Panc1 (cell line): Measurements from ENCODE around the gene MAPT. TPM values are rescaled to one million over a fixed set of nuclear protein-coding genes. Genes with fewer than 3 reads are reported as not detected.

Experiments
- ATAC-seq: fragments of 200-7000 bp; cut with Tn5 transposase; 2 replicates; pipeline ENCODE4 v1.9.1; 2020; ENCODE audit warnings: mild to moderate bottlenecking, moderate library complexity
- BruUV-seq: library from RNA; stranded (reverse); fragments of 400-500 nt; replicated peaks from 2 replicates; lab custom pipeline; 2021; lab: Mats Ljungman, UMichigan
- CTCF ChIA-PET: fragments of 300-600 bp; sonication (Branson Sonifier 250); formaldehyde crosslinking; loops from one replicate; lab custom pipeline; 2022; ENCODE audit warnings: antibody characterized with exemption; lab: Charles Lee
- POLR2A ChIA-PET: fragments of 300-600 bp; sonication (Branson Sonifier 250); formaldehyde crosslinking; loops from one replicate; lab custom pipeline; 2022; ENCODE audit warnings: antibody characterized with exemption; lab: Charles Lee
- DNase-seq: peaks from one replicate; pipeline ENCODE4 v3.0.0-alpha.2; 2010; ENCODE audit warnings: low read depth, low spot score
- H3K27ac ChIP-seq: 2 replicates; pipeline ENCODE4 v1.5.1; 2011; ENCODE audit warnings: mild to moderate bottlenecking, low read length, inconsistent platforms
- H3K27me3 ChIP-seq: fragments of 200-500 bp; sonication (Bioruptor generic); 2 replicates; pipeline ENCODE4 v1.6.0; 2014; ENCODE audit warnings: low read length, inconsistent platforms; ENCODE audit not compliant: control insufficient read depth, insufficient read depth
- H3K36me3 ChIP-seq: fragments of 200-500 bp; sonication (Bioruptor generic); 2 replicates; pipeline ENCODE4 v1.5.1; 2014; ENCODE audit warnings: inconsistent platforms, mild to moderate bottlenecking, low read length, moderate library complexity; ENCODE audit not compliant: control insufficient read depth, insufficient read depth
- H3K4me1 ChIP-seq: 2 replicates; pipeline ENCODE4 v1.5.1; 2011; ENCODE audit warnings: inconsistent platforms, mild to moderate bottlenecking, low read length, moderate library complexity; ENCODE audit not compliant: control insufficient read depth, insufficient read depth
- H3K4me3 ChIP-seq, 2 experiments: 2 replicates each; pipeline ENCODE4 v1.5.1; 2011 to 2012; ENCODE audit warnings: low read depth in 2 of 2, low read length in 2 of 2, mild to moderate bottlenecking in 2 of 2, inconsistent platforms in 1 of 2, moderate library complexity in 1 of 2
- H3K9me3 ChIP-seq: fragments of 200-500 bp; sonication (Bioruptor generic); 2 replicates; pipeline ENCODE4 v1.5.1; 2014; ENCODE audit warnings: low read depth, mild to moderate bottlenecking, inconsistent platforms, low read length, moderate library complexity; ENCODE audit not compliant: control insufficient read depth, insufficient read depth
- POLR2AphosphoS5 ChIP-seq: IDR thresholded peaks from 2 replicates; pipeline ENCODE4 v1.6.1; 2012; ENCODE audit warnings: mild to moderate bottlenecking, low read depth, low read length, moderate library complexity
- REST ChIP-seq, 2 experiments: IDR thresholded peaks; 2 replicates each; pipeline ENCODE4 v1.6.1; 2011 to 2012; ENCODE audit warnings: low read depth in 2 of 2, control low read depth in 1 of 2, low read length in 1 of 2, mild to moderate bottlenecking in 1 of 2, moderate library complexity in 1 of 2; ENCODE audit not compliant: insufficient read depth in 1 of 2
- SIN3A ChIP-seq: IDR thresholded peaks from 2 replicates; pipeline ENCODE4 v1.6.1; 2012; ENCODE audit warnings: low read depth, mild to moderate bottlenecking, low read length, moderate library complexity, borderline replicate concordance; ENCODE audit not compliant: insufficient read depth
- TCF7L2 ChIP-seq: IDR thresholded peaks from 2 replicates; pipeline ENCODE4 v1.6.1; 2011; ENCODE audit warnings: mild to moderate bottlenecking, low read depth, low read length, inconsistent platforms
- in situ Hi-C: cut with HindIII; loops from 2 replicates; pipeline ENCODE4 v1.10.0; 2016; ENCODE audit warnings: low sequenced_read_pairs, low pct_unique_long_range_greater_than_20kb
- intact Hi-C: fragments of 100-400 bp; cut with micrococcal nuclease; formaldehyde crosslinking; loops from one replicate; pipeline ENCODE4 v1.10.0; 2022; ENCODE audit not compliant: unreplicated experiment
- total RNA-seq: library from RNA; stranded (reverse); gene quantifications from one replicate; pipeline ENCODE4 v1.2.1, GENCODE V29; 2021; ENCODE audit not compliant: unreplicated experiment
- TF ChIP-seq, protein P1 (sequence below): fragments of 450-650 bp; IDR thresholded peaks from 2 replicates; pipeline ENCODE4 v1.5.1; 2017; ENCODE audit warnings: mild to moderate bottlenecking

The MAPT gene
- total RNA-seq, 1 experiment from 2014 or later, result 0.59 TPM

DNA sequence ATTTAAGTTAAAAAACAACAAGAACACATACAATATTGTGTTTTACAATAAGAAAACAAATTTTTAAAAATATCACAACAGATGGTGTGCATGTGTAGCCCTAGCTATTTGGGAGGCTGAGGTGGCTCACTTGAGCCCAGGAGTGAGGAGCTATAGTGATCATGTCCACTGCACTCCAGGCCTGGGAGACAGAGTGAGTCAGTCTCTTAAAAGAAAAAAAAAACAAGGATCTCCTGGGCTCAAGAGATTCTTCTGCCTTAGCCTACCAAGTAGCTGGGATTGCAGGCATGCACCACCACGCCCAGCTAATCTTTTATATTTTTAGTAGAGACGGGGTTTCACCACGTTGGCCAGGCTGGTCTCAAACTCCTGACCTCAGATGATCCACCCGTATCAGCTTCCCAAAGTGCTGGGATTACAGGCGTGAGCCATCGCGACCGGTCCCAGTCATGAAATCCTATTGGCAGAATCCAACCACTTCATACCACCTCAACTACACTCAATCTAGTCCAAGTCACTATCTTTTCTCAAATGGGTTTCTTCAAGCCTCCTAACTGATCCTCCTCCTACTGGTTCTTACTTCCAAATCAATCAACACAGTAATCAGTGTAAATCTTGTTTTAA lies 159.7 kb downstream of the MAPT start:
- H3K36me3 ChIP-seq, result no peaks in the 10 kb centered on the region
- intact Hi-C loops, result no loop called here
- in situ Hi-C loops, result no loop called here
- no peaks in the 10 kb centered on the region for H3K27me3 ChIP-seq
- POLR2A ChIA-PET, result no interaction called here
- no peak for ATAC-seq
- no peaks in the 10 kb centered on the region for H3K4me1 ChIP-seq
- CTCF ChIA-PET, result interaction anchor here (0.7 kb wide), 1 partner anchor 159 kb away, joined by 3 read pairs; no protein-coding TSS in a partner anchor
- no peak overlapping the region for H3K27ac ChIP-seq
- no peaks in the 10 kb centered on the region for H3K9me3 ChIP-seq
- DNase-seq, result no peak
- H3K4me3 ChIP-seq, result no peak overlapping the region
- no TSS peak for BruUV-seq
- TF ChIP-seq TCF7L2 (no peak), SIN3A (no peak), REST (IDR thresholded peaks at IDR 0.05; ENCODE audit: insufficient read depth in 1 of 2, low read depth in 2 of 2, low read length in 1 of 2) (no peak), POLR2AphosphoS5 (no peak)
- TF ChIP-seq, protein P1, sequence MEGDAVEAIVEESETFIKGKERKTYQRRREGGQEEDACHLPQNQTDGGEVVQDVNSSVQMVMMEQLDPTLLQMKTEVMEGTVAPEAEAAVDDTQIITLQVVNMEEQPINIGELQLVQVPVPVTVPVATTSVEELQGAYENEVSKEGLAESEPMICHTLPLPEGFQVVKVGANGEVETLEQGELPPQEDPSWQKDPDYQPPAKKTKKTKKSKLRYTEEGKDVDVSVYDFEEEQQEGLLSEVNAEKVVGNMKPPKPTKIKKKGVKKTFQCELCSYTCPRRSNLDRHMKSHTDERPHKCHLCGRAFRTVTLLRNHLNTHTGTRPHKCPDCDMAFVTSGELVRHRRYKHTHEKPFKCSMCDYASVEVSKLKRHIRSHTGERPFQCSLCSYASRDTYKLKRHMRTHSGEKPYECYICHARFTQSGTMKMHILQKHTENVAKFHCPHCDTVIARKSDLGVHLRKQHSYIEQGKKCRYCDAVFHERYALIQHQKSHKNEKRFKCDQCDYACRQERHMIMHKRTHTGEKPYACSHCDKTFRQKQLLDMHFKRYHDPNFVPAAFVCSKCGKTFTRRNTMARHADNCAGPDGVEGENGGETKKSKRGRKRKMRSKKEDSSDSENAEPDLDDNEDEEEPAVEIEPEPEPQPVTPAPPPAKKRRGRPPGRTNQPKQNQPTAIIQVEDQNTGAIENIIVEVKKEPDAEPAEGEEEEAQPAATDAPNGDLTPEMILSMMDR, result no peak

DNA sequence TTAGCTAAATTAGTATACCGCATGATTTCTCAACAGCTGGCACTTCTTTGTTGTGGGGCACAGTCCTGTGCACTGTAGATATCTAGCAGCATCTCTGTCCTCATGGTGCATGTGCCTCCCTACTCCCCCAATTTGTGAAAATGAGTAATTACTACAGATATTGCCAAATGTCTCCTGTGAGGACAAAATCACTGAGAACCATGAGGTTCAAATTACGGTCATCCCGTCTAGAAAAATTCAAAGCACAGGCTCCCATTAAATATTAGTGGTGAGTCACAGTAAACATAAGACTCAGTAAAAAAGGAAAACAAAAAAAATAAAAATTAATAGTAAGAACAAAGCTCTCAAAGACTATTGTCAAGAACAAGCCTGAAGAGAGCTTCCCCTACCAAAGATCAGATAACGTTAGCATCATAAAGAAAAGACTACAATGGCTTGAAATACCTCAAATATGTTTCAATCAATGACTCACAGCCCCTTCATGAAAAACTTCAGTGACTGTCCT lies 162.5 kb downstream of the MAPT start:
- H3K9me3 ChIP-seq, result no peaks in the 10 kb centered on the region
- no peak for ATAC-seq
- intact Hi-C loops (no loop called here), in situ Hi-C loops (no loop called here)
- TF ChIP-seq TCF7L2 (no peak), POLR2AphosphoS5 (no peak), SIN3A (no peak), REST (IDR thresholded peaks at IDR 0.05; ENCODE audit: insufficient read depth in 1 of 2, low read depth in 2 of 2, low read length in 1 of 2) (no peak)
- TF ChIP-seq, protein P1, result no peak
- no peak overlapping the region for H3K4me3 ChIP-seq
- ChIA-PET POLR2A (interaction anchor here (0.6 kb wide), 1 partner anchor 24 kb away, joined by 3 read pairs; no protein-coding TSS in a partner anchor), CTCF (no interaction called here)
- BruUV-seq, result no TSS peak
- no peak for DNase-seq
- H3K36me3 ChIP-seq, result no peaks in the 10 kb centered on the region; the same call in none of the 2 replicates
- no peak overlapping the region for H3K27ac ChIP-seq
- no peaks in the 10 kb centered on the region for H3K27me3 ChIP-seq
- no peaks in the 10 kb centered on the region for H3K4me1 ChIP-seq
